Peyer's patch (tissue), 4 donors: ENCODE results near the gene JOSD2.

Experiments
- POLR2A ChIP-seq, 2 donors: fragments of 450-650 bp; IDR thresholded peaks; one replicate each; pipeline ENCODE4 v1.5.1; 2017; ENCODE audit warnings: antibody characterized with exemption in 2 of 2, mild to moderate bottlenecking in 2 of 2, moderate library complexity in 2 of 2
- TF ChIP-seq, protein P1 (sequence below), 6 experiments: fragments of 450-650 bp in 4 of 6; fragments of 200-600 bp in 2 of 6; sonication (generic) in 1 of 6; IDR thresholded peaks; one replicate each; pipeline ENCODE4 v1.5.1; 2017 to 2019; ENCODE audit warnings: antibody characterized with exemption in 6 of 6, mild to moderate bottlenecking in 3 of 6, moderate library complexity in 1 of 6

DNA sequence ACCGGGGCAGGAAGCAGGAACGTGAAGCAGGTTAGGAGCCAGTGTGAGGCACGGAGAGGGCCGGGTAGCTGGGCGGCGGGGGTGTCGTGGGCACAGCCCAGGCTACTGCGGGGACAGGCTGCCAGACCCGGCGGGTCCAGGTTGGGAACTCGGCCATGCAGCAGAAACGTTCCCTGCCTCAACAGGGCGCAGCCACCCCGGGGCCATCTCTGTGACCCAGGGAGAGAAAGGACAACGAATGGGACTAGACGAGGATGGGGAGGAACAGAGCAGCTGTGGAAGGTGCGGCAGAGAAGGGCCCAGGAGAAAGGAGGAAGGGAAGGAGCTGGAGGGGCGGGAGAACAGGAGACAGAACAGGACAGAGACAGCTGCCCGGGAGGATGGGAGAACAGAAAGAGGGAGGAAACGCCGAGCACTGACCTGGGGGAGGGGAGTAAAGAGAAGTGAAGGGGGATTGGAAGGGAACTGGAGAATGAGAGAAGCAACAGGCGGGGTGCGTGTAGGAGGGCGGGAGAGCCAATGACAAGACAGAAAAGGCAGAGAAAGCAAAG, 21.5 kb downstream of the JOSD2 start:
- TF ChIP-seq, protein P1, sequence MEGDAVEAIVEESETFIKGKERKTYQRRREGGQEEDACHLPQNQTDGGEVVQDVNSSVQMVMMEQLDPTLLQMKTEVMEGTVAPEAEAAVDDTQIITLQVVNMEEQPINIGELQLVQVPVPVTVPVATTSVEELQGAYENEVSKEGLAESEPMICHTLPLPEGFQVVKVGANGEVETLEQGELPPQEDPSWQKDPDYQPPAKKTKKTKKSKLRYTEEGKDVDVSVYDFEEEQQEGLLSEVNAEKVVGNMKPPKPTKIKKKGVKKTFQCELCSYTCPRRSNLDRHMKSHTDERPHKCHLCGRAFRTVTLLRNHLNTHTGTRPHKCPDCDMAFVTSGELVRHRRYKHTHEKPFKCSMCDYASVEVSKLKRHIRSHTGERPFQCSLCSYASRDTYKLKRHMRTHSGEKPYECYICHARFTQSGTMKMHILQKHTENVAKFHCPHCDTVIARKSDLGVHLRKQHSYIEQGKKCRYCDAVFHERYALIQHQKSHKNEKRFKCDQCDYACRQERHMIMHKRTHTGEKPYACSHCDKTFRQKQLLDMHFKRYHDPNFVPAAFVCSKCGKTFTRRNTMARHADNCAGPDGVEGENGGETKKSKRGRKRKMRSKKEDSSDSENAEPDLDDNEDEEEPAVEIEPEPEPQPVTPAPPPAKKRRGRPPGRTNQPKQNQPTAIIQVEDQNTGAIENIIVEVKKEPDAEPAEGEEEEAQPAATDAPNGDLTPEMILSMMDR (IDR thresholded peaks at IDR 0.05) = no peak
- TF ChIP-seq POLR2A (IDR thresholded peaks at IDR 0.05) = no peak
